HG02852 (cell line): ENCODE measurements around the gene TLE3.
"Not testable (repeated sequence)": the region's sequence is repeated elsewhere in the genome, so short reads cannot be mapped to it uniquely, and the experiment has no call there.

Source experiments
- ATAC-seq: cut with Tn5 transposase; IDR thresholded peaks from one replicate; pipeline ENCODE4 v1.9.1; 2021; ENCODE audit warnings: mild to moderate bottlenecking, moderate library complexity; ENCODE audit not compliant: unreplicated experiment

Gene TLE3

DNA sequence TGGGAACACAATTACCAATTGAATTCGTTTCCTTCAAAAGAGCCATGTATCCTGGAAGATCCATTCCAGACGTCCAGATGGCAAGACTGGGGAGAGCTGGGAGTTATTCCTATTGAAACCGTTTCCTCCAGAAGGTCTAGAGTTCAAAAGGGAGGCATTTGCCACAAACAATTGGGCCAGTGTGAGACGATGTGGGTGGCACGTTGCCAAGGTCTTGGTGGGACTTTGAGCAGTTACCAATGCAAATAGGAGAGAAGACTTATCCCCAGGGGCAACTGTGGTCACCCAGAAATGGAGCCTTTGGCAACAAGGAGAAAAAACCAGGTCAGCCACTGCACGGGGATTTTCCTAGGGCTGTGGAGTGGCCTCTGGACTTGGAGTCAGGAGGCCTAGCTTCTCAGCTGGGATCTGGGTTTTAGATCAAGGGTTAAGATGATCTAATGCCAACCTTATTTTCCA, 29.6 kb upstream of the TLE3 start:
- ATAC-seq, result no peak

DNA sequence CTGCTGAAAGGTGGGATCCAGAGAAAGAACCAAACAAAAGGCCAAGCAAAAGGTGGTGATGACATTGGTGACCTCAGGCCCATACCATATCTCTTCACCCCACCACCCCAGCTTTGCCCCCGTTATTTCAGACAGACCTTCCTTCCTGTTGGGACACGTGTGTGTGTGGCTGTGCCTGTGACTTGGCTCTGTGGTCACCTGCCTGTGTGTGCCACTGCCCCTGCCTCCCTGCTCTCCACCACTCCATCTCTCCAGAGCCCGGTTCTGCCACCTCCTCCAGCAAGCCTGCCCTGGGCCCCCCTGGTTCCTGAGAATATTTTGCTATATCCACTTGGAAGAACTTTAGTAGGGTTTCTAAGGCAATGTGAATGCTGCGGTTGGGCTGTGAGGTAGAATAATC, 28.6 kb upstream of the TLE3 start:
- ATAC-seq, result no peak

DNA sequence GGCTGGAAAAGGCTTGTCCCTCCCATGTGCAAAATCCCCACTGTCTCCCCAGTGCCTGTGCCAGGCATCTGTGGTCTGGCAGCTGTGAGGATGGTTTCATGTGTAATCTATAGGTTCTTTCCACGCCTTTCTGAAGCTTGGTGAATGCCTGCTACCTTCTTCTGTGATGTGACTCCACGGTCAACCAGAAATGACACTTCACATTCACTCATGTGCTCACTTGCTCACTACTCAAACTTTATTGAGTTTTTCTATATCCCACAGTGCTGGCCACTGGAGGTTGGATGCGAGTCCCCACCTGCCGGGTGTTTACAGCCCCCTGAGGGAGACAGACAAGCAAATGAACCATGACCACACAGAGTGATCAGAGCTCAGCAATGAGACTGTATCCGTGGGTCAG, 27.9 kb upstream of the TLE3 start:
- ATAC-seq, result no peak

DNA sequence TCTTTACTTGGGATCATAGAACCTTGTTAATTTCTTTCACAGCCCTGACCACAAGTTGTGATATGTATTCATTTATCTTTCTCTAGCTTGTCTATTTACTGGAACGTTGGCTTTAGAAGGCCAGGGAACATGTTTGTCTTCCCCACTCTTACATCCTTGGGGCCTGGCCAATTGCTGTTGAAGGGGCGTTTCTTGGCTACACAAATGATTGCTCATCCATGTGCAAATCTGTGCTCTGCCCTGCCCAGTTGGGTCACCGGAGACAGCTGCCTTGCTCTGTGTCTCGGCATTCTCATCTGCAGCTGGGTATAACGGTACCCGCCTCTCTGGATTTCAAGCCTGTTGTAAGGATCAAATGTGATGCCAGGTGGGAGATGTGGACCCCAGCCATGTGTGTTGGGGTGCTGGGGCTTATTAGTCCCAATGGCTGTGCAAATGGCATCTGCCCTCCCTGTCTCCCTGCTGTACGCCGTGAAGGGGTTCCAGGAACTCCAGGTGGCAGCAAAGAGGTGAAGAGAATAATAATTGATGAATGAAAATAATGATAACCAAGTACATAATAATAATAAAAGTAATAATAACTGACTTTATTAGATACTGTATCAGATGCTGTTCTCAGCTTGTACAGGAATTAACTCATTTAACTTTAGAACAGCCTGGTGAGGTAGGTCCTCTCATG, 24.0 kb upstream of the TLE3 start:
- ATAC-seq, result no peak

DNA sequence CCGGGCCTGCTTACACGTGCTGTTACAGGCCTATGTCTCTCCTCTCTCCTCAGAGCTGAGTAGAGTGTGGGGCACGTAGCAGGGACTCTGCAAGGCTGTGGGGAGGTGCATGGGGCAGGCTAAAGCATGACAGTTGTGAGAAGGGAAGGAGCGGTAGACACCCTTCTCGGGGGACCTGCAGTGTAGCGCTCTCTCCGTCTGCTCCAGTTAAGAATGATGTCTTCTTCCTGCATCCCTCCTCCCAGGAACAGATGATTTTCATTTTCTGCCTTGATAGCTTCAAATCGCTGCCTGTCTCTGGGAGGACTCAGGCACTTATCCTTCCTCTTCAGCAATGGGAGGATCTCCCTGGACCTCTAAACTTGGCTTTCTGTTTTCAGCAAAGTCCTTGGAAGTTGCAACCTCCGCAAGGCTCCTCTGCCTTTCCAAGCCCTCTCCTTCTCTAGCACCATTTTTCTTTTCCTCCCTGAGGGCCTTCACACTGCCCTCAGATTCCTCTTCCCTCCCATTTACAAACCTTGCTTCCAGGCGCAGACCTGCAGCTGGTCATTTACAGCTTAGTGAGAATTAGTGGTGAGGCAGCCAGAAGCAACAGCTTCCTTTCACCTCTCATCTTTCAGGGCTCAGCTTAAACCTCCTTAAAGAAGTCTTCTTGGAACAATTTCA, 23.4 kb upstream of the TLE3 start:
- ATAC-seq, result no peak

DNA sequence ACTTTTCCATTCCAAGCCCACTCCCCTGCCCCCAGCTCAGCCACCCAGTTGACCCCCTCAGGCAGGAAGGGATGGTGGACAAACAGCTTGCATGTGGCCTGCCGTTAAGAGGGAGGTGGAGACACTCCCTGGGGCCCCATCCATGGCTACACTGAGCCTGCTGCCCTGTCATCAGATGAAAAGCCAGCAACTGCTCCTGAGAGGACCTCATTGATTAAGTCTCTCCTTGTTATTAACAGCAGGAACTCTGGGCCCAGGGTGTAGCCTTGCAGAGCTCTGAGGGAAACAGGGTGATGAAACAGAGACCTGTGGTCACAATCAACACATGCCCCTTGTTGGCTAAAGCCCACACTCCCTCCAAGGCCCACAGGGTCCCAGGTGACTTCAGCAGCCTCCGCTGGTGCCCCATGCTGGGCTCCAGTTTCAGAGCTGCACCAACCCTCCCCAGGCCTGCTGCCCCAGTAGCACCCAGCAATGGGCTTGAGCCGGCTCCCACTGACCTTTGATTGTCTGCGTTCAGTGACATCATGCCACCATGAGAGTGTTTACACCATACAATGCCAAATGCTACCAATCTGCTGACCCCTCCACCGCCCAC, 22.3 kb upstream of the TLE3 start:
- no peak for ATAC-seq

DNA sequence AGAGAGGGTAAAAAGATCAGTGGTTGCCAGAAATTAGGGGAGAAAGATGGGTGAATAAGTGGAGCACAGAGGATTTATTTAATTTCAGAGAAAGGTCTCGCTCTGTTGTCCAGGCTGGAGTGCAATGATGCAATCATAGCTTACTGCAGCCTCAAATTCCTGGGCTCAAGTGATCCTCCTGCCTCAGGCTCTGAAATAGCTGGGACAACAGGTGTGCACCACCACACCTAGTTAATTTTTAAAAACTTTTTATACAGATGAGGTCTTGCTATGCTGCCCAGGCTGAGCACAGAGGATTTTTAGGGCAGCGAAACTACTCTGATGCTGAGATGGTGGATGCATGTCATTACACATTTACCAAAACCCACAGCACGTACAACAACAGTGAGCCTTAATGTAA, 20.9 kb upstream of the TLE3 start:
- ATAC-seq, result no peak

DNA sequence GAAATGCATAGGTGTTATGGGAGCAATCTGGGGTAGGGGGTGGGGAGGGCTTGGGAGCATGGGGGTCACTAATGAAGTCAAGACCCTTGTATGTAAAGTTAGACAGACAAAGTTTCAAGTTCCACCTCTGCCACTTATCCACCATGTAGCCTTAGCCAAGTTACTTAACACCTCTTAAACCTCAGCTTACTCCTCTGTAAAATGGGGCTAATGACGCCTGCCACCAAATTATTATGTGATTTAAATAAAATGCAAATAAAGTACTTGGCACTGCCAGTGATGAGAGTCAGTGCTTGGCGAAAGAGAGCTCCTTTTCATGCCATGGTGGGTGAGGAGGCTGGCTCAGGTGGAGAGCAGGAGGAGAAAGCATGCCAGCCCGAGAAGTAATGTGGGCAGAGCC, 18.6 kb upstream of the TLE3 start:
- ATAC-seq, result no peak

DNA sequence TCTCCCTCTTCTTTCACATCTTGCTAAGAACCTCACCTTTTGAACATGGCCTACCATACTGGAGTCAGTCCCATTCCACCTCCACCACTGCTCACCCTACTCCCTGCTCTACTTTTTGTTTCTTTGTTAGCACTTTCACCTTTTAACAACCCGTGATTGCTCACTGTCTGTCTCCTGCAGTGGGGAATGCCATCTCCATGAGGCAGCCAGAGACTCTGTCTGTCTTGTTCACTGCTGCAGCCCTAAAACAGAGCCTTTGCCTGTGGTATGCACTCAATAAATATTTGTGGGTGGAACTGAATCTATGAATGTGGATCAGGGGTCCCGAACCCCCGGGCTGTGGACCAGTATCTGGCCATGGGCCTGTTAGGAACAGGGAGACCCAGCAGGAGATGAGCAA, 16.5 kb upstream of the TLE3 start:
- no peak for ATAC-seq

DNA sequence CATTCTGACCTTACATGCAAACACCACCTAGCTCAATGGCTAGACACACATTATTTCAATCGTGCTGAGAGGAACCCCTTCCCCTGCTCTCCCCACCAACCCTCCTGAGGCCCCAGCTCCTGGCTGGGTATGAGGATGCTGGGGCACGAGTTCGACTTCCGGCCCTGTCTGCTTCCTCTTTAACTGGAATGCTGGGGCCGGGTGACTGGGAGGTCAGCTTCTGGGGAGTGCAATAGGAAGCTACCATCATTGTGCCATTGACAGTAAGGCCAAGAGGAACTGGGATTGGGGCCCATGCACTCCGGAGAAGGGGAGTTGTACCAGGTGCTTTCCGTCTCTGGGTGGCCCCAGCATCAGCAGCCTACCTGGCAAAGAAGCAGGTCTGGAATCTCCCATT, 15.6 kb upstream of the TLE3 start:
- no peak for ATAC-seq

DNA sequence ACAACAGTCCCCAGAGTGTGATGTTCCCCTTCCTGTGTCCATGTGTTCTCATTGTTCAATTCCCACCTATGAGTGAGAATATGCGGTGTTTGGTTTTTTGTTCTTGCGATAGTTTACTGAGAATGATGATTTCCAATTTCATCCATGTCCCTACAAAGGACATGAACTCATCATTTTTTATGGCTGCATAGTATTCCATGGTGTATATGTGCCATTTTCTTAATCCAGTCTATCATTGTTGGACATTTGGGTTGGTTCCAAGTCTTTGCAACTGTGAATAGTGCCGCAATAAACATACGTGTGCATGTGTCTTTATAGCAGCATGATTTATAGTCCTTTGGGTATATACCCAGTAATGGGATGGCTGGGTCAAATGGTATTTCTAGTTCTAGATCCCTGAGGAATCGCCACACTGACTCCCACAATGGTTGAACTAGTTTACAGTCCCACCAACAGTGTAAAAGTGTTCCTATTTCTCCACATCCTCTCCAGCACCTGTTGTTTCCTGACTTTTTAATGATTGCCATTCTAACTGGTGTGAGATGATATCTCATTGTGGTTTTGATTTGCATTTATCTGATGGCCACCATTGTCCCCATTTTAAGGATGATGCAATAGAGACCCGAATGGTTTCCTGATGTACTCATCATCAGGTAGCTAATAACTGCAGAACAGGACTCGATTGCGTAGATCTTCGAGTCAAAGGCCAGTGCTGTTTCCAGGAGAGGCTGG, 15.0 kb upstream of the TLE3 start:
- ATAC-seq, result not testable (repeated sequence)

DNA sequence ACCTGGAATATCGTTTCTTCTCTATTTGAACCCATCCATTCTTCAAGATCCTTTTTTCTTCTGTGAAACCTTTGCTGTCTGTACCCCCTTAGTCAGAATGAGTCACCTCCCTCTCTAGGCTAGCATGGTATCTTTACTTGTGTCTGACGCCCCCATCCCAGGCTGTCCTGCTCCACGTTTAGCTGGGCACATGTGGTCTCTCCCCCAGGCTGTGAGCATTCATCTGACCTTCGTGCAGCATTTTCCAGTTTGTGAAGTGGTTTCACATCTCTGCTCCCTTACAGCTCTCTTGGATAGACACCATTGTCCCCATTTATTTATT, 14.3 kb upstream of the TLE3 start:
- no peak for ATAC-seq

DNA sequence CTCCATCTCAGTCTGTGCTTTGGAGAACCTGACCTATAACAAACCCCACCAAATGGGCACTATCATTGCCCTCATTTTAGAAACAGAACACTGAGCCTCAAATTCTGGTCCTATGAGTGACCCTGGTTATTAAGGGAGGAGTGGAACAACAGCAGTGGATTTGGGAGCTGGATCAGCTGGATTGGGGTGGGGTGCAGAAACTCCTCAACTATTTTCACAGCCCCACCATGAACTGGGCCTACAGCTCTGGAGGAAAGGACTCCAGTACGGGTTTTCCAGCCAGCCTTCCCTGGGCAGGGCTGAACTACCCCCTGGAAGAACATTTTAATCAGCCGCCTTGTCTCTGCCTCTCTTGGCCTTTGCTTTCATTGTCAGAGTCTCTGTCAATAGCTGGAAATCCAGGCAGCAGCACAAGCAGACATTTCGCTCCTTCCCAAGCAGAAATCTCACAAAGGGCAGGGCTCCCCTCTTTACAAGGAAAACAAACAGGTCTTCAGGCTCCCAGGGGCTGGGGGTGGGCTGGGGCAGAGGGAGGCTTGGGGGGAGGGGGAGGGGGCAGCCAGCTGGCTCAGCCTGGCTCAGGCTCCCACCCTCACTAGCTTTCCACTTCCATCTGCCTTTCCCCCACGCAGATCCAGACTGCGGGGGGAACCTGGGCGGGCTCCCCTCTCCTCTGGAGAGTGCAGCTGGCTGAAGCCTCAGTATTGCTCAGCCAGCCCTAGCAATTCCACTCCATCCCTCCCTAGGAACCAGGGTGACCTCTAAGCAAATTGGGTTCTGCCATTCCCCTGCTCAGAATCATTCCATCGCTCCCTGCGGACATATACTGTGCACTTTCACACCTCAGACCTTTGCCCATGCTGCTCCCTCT, 13.7 kb upstream of the TLE3 start:
- ATAC-seq, result no peak

DNA sequence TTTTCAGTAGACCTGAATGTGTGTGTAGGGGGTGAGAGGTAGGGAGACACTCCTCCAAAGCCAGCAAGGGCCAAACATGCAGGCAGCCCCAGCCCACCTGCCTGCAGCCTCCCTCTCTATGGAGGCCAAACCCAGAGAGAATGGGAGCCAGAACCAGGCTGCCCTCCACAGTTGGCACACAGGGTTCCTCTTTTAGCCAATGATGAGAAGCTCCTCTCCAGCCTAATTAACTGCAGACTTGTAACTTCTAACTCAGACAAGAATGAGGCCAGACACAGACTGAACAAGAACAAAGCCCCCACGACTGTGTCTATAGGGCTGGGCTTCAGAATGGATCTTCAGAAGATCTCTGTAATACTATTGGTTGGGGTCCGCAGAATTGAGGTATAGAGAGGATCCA, 12.3 kb upstream of the TLE3 start:
- no peak for ATAC-seq

DNA sequence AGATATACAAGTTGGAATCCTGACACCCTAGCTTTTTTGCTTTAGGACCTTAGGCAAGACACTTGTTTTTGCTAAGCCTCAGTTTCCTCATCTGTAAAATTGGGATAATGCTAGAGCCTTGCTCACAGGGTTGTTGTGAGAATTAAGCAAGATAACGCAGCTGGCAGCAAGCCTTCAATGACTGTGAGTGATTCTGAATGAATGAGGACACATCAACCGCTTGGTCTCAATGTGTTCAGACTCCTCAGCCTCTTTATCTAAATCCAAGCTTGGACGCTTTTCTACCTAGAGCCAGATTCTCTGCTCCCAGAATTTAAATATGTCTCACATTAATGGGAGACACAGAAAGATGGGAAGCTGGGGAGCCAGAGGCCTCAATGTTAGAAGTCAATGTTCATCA, 11.8 kb upstream of the TLE3 start:
- no peak for ATAC-seq

DNA sequence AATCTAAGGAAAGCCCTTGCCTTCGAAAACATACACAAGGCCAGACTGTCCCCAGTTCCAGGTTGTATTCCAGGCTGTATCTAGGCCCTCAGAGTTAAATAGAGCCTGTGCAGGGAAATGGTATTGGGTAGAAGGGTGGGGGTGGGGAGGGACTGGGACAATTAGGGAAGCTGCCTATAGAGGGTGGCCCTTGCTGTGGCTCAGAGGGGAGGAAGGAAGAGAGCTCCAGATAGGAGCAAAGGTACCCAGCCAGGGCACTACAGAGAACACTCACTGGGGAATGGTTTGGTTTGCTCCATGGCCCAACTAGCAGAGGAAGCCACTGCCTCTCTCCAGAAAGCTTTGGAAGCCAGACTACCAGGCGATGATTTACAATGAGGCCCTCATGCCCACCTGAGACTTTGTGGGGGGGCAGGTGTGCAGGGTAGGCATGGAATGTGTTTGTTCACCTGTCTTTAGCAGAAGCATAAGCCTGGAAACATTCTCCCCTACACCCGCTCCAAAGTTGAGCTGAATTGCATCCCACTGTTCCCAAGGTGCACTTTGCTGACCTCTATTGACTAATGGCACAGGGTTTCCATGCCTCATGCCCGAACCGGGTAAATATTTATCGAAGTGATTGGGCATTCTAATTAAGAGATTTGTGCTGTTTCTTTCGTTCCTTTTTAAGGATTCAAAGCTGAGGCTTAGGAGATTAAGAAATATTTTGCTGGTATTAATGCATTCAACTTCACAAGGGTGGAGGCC, 6.3 kb upstream of the TLE3 start:
- no peak for ATAC-seq

DNA sequence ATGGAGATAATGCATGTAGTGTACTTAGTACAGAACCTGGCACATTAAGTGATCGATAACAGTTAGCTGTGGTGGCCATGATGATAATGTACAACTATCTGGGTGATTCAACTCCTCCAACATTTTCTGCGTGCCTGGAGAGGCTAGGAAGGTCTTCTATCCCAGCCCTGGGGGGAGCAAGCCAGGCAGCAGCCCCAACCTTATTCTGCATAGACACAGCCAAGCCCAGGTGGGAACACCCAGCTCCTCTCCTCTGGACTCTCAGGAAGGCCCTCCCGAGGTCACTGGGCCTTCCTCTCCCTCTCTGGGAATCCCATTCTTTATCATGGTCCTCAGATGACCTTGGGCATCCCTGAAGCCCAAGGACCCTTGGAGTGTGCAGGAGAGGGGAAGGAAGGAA, 5.1 kb upstream of the TLE3 start:
- no peak for ATAC-seq

DNA sequence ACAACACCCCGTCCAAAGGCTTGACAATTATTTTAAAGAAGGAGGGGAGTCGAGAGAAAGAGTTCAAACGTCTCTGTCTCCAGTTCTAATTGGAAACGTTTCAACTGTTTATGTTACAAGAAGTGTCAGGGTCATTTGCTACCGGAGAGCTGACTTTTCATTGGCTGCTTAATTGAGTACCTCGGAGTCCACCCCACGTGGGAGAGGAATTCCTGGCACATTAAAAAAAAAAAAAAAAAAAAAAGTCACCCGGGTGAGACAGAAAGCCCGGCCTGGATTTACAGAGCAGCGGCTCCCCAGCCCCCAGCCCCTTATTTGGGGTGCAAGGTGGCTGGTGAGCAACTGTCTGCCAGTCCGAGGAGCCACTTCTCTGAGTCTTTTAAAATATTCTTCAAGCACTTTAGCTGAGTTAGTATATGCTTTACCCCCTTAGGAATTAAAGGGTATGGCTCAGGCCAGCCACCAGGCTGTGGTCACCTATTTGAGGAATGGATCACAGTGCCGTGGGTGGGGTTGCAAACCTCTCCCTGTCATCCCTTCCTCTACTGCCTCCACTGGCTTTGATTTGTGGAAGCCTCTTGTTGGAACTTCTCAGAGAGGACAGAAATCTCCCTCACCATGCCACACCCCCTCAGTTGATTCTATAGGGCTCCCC, 3.9 kb upstream of the TLE3 start:
- ATAC-seq, result no peak

DNA sequence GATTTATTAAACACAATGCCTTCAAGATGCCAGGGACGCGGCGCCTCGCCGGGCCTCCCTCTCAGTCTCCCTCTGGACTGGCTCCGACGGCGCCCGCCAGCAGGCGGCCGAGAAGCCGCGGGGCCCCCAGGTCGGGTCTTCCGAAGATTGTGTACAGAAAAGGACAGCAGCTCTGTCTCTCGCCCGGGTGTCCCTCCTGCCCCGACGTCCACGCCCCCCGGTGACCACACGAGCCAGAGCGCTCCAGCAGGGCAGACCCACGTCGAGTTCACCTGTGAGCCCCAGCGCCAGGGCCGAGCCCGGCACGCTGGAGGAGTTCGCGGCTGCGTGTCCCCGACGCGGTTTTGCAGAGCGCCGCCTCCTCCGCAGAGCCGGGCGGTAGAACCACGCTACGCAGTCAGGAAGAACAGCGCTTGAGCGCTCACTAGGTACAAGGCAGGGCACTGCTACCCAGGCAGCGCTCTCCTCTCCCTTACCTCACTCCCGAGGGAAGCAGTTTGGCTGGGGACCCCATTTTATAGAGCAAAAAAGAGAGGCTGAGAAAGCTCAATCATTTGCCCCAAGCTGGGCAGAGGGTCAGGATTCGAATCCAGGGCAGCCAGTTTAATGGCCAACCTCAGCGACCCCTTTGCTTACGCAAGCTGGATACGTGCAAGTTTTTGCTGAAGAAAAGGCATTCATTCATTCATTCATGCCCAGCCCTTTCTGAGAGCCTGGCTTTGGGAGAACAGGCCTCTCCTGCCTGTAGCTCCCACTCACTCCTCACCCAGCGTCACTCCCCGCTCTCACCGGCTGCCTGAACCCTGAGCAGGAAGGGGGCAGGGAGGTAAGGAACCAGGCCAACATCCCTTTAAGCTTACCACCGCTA, 3.0 kb upstream of the TLE3 start:
- ATAC-seq, result no peak
